ENCODE measurements around the gene RUSF1.
"Not testable (repeated sequence)": the region's sequence is repeated elsewhere in the genome, so short reads cannot be mapped to it uniquely, and the experiment has no call there.

The RUSF1 gene

DNA sequence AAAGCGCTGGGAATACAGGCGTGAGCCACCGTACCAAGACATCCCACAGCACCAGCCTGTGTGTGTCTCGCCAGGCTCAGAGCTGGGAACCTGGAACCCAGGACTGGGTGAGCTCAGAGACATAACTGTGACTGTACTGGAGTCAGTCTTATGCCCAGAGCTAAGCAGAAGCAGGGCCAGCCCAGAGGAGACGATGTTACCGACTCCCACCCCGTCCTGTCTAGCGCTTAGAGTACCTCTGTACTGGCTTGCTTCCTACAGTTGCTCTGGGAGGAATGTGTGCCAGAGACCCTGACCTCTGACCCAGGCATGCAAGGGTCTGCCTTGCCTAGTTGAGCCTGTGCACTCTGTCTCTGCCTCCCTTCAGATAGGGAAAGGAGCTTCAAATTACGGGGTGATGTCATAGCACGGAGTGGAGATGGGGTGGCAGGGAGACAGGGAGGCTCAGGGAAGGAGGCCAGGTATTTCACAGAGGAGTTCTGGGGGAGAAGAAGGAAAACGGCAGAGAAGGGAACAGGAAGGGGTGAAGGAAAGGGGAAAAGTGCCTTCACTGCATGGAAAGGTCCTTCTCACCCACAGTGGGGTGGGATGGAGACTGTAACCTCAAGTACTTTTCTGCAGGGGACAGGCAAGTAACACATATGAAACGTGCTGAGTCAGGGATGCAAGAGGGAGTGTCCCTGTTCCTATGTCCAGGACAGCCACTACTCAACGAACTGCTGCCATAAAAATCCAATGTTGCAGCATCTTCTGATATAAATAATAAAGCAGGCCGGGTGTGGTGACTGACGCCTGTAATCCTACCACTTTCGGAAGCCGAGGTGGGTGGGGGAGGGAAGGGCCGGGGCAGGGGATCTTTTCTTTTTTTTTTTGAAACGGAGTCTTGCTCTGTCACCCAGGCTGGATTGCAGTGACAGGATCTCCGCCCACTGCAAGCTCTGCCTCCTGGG is 54.7 kb downstream of the RUSF1 start:
- DNase-seq (ENCODE audit: low spot score): no peak
- TF ChIP-seq, protein P1, sequence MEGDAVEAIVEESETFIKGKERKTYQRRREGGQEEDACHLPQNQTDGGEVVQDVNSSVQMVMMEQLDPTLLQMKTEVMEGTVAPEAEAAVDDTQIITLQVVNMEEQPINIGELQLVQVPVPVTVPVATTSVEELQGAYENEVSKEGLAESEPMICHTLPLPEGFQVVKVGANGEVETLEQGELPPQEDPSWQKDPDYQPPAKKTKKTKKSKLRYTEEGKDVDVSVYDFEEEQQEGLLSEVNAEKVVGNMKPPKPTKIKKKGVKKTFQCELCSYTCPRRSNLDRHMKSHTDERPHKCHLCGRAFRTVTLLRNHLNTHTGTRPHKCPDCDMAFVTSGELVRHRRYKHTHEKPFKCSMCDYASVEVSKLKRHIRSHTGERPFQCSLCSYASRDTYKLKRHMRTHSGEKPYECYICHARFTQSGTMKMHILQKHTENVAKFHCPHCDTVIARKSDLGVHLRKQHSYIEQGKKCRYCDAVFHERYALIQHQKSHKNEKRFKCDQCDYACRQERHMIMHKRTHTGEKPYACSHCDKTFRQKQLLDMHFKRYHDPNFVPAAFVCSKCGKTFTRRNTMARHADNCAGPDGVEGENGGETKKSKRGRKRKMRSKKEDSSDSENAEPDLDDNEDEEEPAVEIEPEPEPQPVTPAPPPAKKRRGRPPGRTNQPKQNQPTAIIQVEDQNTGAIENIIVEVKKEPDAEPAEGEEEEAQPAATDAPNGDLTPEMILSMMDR (IDR thresholded peaks at IDR 0.05; ENCODE audit: extremely low read depth, insufficient read depth, missing control alignments): no peak
- in situ Hi-C loops (cut with MboI; ENCODE audit: low pct_unique_long_range_greater_than_20kb, low sequenced_read_pairs, unreplicated experiment): loop anchor here (25.0 kb wide), 1 partner anchor 409 kb away; the partner anchor contains the start of gene ZNF267

DNA sequence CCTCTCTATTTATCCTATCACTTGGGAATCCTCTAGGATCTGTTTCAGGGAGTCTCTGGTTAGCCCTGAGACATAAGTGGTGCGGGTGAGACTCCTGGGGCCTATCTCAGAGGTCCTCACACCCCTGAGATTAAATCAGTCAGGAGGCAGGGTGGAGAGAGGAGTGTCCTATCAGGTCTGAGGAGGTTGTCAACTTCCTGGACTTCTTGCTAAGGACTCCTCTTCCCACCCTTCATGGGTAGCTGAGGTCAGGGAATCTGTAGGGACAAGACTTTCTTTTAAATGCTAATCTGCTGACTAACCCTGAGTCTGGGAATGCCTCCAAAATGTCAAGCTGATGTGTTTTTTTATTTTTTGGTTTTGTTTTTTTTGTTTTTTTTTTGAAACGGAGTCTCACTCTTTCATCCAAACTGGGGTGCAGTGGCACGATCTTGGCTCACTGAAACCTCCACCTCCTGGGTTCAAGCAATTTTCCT is 55.5 kb downstream of the RUSF1 start:
- in situ Hi-C loops (cut with MboI; ENCODE audit: low pct_unique_long_range_greater_than_20kb, low sequenced_read_pairs, unreplicated experiment): loop anchor here (25.0 kb wide), 1 partner anchor 410 kb away; the partner anchor contains the start of gene ZNF267
- DNase-seq (ENCODE audit: low spot score): no peak
- TF ChIP-seq, protein P1 (IDR thresholded peaks at IDR 0.05; ENCODE audit: extremely low read depth, insufficient read depth, missing control alignments): no peak

- in situ Hi-C loops (cut with MboI; ENCODE audit: low pct_unique_long_range_greater_than_20kb, low sequenced_read_pairs, unreplicated experiment): loop anchor here (25.0 kb wide), 1 partner anchor 410 kb away; the partner anchor contains the start of gene ZNF267
- TF ChIP-seq, protein P1 (IDR thresholded peaks at IDR 0.05; ENCODE audit: extremely low read depth, insufficient read depth, missing control alignments): peak; percentile 29
- no peak for DNase-seq (ENCODE audit: low spot score)
Observed at GRCh38 chr16:31451681-31452351, 56.4 kb downstream of the RUSF1 start.

- TF ChIP-seq, protein P1 (IDR thresholded peaks at IDR 0.05; ENCODE audit: extremely low read depth, insufficient read depth, missing control alignments): no peak
- in situ Hi-C loops (cut with MboI; ENCODE audit: low pct_unique_long_range_greater_than_20kb, low sequenced_read_pairs, unreplicated experiment): loop anchor here (25.0 kb wide), 1 partner anchor 411 kb away; the partner anchor contains the start of gene ZNF267
Observed at GRCh38 chr16:31451201-31451600, 57.0 kb downstream of the RUSF1 start.

DNA sequence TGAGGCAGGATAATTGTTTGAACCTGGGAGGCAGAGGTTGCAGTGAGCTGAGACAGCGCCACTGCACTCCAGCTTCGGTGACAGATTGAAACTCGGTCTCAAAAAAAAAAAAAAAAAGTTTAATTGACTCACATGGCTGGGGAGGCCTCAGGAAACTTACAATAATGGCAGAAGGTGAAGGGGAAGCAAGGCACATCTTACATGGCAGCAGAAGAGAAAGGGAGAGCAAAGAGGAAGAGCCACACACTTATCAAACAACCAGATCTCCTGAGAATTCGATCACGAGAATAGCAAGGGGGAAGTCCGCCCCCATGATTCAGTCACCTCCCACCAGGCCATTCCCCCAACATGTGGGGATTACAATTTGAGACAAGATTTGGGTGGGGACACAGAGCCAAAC is 62.3 kb downstream of the RUSF1 start:
- in situ Hi-C loops (cut with MboI; ENCODE audit: low pct_unique_long_range_greater_than_20kb, low sequenced_read_pairs, unreplicated experiment): loop anchor here (10.0 to 25.0 kb wide), 2 partner anchors 241 to 484 kb away; partner anchors contain the start of genes PYCARD and SETD1A
- not testable (repeated sequence) for DNase-seq (ENCODE audit: low spot score)

More at GRCh38 chr16:31451201-31451600, 57.0 kb downstream of the RUSF1 start:
- no peak for DNase-seq (ENCODE audit: low spot score)

DNA sequence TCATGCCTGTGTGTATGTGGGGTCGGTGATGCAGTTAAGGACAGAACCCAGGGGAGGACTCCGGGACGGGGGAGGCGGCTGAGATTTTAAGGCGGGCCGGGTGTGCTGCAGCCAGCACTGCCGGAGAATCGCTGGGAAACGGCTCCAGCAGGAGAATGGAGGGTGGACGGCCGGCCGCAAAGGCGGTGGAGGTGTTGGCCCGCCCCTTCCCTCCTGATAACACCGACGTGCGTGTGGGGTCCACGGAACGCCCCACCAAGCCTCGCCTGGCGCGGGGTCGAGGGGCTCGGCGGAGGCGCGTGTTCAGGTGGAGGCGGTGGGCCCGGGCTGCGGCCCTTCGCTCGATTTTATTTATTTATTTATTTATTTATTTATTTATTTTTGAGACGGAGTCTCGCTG is 66.2 kb downstream of the RUSF1 start:
- in situ Hi-C loops (cut with MboI; ENCODE audit: low pct_unique_long_range_greater_than_20kb, low sequenced_read_pairs, unreplicated experiment): loop anchor here (10.0 to 25.0 kb wide), 2 partner anchors 237 to 480 kb away; partner anchors contain the start of genes PYCARD and SETD1A
- DNase-seq (ENCODE audit: low spot score): no peak
- TF ChIP-seq, protein P1 (IDR thresholded peaks at IDR 0.05; ENCODE audit: extremely low read depth, insufficient read depth, missing control alignments): no peak
